Tibial nerve (tissue), 4 donors: ENCODE results near the gene SORCS2. TPM values are rescaled to one million over a fixed set of nuclear protein-coding genes. Genes with fewer than 3 reads are reported as not detected.

Experiments
- DNase-seq, 2 donors: peaks; one replicate each; pipeline ENCODE4 v3.0.0-alpha.2; 2019; ENCODE audit warnings: low spot score in 2 of 2
- H3K27ac ChIP-seq, 4 donors: fragments of 200-600 bp; sonication (generic) in 3 of 4; one replicate each; pipeline ENCODE4 v1.5.1; 2017 to 2019; ENCODE audit warnings: mild to moderate bottlenecking in 1 of 4
- H3K27me3 ChIP-seq, 2 donors: fragments of 200-600 bp; sonication (generic) in 1 of 2; one replicate each; pipeline versions ENCODE4 v1.5.1 to v1.6.0; 2017 to 2019
- H3K36me3 ChIP-seq, 3 donors: fragments of 200-600 bp; sonication (generic); one replicate each; pipeline ENCODE4 v1.5.1; 2018 to 2019
- H3K4me1 ChIP-seq, 4 donors: fragments of 200-600 bp; sonication (generic) in 3 of 4; one replicate each; pipeline ENCODE4 v1.5.1; 2017 to 2019
- H3K4me3 ChIP-seq, 4 donors: fragments of 200-600 bp; sonication (generic) in 3 of 4; one replicate each; pipeline ENCODE4 v1.5.1; 2017 to 2019; ENCODE audit warnings: mild to moderate bottlenecking in 1 of 4, moderate library complexity in 1 of 4
- H3K9me3 ChIP-seq, 4 donors: fragments of 200-600 bp; sonication (generic) in 3 of 4; one replicate each; pipeline ENCODE4 v1.5.1; 2017 to 2019
- EP300 ChIP-seq, 2 donors: sonication (generic); formaldehyde crosslinking; IDR thresholded peaks; one replicate each; pipeline ENCODE4 v1.6.1; 2017; ENCODE audit warnings: antibody characterized with exemption in 2 of 2, mild to moderate bottlenecking in 1 of 2
- POLR2A ChIP-seq, 2 donors: fragments of 450-650 bp; IDR thresholded peaks; one replicate each; pipeline ENCODE4 v1.6.1; 2017; ENCODE audit warnings: antibody characterized with exemption in 2 of 2, mild to moderate bottlenecking in 2 of 2, moderate library complexity in 2 of 2
- WGBS, 2 donors: methylation state at CpG; one replicate each; pipeline ENCODE4 v1.1.5; 2018; 5-methylcytosine and 5-hydroxymethylcytosine counted together
- total RNA-seq, 4 donors: library from RNA; depleted of rRNA; stranded (reverse); fragments of >200 nt; gene quantifications; one replicate each; pipeline ENCODE4 v1.1.0, GENCODE V29; 2016
- TF ChIP-seq, protein P1 (sequence below), 5 experiments: fragments of 200-600 bp in 3 of 5; fragments of 450-650 bp in 2 of 5; sonication (generic) in 3 of 5; IDR thresholded peaks; one replicate each; pipeline ENCODE4 v1.5.1; 2016 to 2019; ENCODE audit warnings: antibody characterized with exemption in 5 of 5, mild to moderate bottlenecking in 3 of 5, moderate library complexity in 2 of 5

The SORCS2 gene
- total RNA-seq, 4 donors from 2014 or later: 15.6 to 48.9 (median 38.3) TPM

DNA sequence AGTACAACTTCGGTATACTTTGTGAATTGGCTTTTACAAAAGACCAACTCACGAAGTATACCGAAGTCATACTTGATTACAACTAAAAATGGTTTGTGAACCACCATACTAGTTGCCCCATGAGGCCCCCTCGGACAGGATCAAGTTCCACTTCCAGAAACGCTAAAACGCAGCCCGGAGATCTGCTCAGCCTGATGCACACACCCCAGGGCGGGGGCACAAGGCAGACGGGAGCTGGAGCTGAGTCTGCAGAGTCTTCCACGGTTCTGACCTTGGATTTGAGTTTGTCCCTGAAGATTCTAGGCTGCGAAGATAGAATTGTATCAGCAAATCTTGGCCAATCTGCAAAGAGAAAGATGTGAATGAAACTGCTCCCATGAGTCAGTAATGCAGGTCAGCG is 118.1 kb downstream of the SORCS2 start:
- no peak for TF ChIP-seq EP300 (IDR thresholded peaks at IDR 0.05)
- TF ChIP-seq, protein P1, sequence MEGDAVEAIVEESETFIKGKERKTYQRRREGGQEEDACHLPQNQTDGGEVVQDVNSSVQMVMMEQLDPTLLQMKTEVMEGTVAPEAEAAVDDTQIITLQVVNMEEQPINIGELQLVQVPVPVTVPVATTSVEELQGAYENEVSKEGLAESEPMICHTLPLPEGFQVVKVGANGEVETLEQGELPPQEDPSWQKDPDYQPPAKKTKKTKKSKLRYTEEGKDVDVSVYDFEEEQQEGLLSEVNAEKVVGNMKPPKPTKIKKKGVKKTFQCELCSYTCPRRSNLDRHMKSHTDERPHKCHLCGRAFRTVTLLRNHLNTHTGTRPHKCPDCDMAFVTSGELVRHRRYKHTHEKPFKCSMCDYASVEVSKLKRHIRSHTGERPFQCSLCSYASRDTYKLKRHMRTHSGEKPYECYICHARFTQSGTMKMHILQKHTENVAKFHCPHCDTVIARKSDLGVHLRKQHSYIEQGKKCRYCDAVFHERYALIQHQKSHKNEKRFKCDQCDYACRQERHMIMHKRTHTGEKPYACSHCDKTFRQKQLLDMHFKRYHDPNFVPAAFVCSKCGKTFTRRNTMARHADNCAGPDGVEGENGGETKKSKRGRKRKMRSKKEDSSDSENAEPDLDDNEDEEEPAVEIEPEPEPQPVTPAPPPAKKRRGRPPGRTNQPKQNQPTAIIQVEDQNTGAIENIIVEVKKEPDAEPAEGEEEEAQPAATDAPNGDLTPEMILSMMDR (IDR thresholded peaks at IDR 0.05): no peak
- TF ChIP-seq POLR2A (IDR thresholded peaks at IDR 0.05): no peak
- no peak for DNase-seq
- no peak overlapping the region for H3K27ac ChIP-seq

DNA sequence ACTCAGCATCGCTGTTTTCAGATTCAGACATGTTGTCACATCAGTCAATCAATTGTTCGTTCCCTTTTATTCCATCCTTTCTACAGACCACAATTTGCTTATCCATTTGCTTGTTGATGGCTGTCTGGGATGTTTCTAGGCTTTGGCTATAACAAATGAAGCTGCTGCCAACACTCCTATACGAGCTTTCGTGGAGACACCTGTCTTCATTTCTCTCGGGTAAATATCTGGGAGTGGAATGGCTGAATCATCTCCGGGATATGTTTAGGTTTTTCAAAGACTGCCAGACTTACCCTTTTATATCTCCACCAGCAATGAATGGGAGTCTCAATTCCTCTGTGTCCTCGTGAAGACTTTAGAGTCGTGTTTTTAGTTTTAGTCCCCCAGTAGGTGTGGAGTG is 118.9 kb downstream of the SORCS2 start:
- H3K27me3 ChIP-seq: no peaks in the 10 kb centered on the region
- no peaks in the 10 kb centered on the region for H3K9me3 ChIP-seq
- DNase-seq: no peak
- H3K36me3 ChIP-seq: no peaks in the 10 kb centered on the region
- peaks cover 0 to 45% (median 5%) of the 10 kb centered on the region in 4 donors for H3K4me1 ChIP-seq
- H3K27ac ChIP-seq: no peak overlapping the region
- WGBS, 2 donors: 74 to 79% methylated on average over 8 of the region's 8 CpGs
- TF ChIP-seq POLR2A (IDR thresholded peaks at IDR 0.05) (no peak), EP300 (IDR thresholded peaks at IDR 0.05) (no peak)
- TF ChIP-seq, protein P1 (IDR thresholded peaks at IDR 0.05): no peak
- no peak overlapping the region for H3K4me3 ChIP-seq

More for the DNA sequence above, 118.1 kb downstream of the SORCS2 start:
- no peaks in the 10 kb centered on the region for H3K27me3 ChIP-seq
- no peaks in the 10 kb centered on the region for H3K36me3 ChIP-seq
- 47 to 51% methylated on average over 9 to 12 of the region's 12 CpGs for WGBS, 2 donors
- H3K9me3 ChIP-seq: no peaks in the 10 kb centered on the region
- H3K4me3 ChIP-seq: no peak overlapping the region
- peaks cover 0 to 47% (median 5%) of the 10 kb centered on the region in 4 donors for H3K4me1 ChIP-seq

DNA sequence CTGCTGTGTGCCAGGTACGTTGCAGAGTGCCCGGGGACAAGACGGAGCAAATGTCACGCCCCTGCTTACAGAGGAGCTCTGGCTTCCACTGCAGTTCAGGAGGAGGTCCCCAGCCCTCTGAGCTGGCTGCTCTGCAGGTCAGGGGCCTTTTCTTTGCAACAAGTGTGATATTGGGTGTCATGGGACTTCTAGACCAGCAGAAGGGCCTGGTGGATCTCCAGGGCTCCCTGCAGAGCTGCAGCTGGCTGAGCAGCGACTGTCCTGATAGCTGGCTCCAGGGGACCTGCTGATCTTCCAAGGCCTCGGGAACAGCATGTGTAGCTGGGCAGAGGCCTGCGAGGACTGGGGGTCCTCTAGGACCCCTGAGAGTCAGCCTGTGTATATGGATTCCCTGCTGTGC is 120.4 kb downstream of the SORCS2 start:
- H3K27ac ChIP-seq: no peak overlapping the region
- TF ChIP-seq, protein P1 (IDR thresholded peaks at IDR 0.05): no peak
- TF ChIP-seq EP300 (IDR thresholded peaks at IDR 0.05) (no peak), POLR2A (IDR thresholded peaks at IDR 0.05) (no peak)
- 84 to 89% methylated on average over 6 to 7 of the region's 7 CpGs for WGBS, 2 donors
- H3K36me3 ChIP-seq: no peaks in the 10 kb centered on the region
- no peaks in the 10 kb centered on the region for H3K27me3 ChIP-seq
- no peak overlapping the region for H3K4me3 ChIP-seq
- peaks cover 0 to 30% (median 2%) of the 10 kb centered on the region in 4 donors for H3K4me1 ChIP-seq
- H3K9me3 ChIP-seq: no peaks in the 10 kb centered on the region
- no peak for DNase-seq

DNA sequence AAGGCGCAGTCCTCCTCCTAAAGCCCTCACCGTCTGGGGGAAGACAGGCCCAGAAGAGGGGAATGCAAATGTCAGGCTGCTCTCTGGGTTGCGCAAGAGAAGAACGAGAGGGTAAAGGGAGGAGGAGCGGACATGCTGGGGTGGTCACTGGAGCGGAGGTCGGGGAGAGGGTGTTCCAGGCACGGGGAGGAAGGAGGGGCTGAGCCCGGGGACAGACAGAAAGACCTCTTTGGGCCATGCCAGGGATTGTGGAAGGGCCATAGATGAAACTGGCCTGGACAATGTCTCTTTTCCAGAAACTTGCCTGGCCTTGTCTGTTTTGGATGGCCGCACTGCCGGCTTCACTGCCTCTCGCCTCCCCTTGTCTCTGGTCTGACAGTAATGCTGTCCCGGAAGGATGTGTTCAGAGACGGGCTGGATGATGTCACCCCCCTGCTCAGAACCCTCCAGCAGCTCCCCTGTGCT is 121.0 kb downstream of the SORCS2 start:
- Histone ChIP-seq H3K4me1 (peaks cover 0 to 24% (median 2%) of the 10 kb centered on the region in 4 donors), H3K27ac (peak overlapping the region in 3 of 4 donors; percentile 46 to 72 (median 54)), H3K9me3 (peaks cover 0 to 5% (median 0%) of the 10 kb centered on the region in 4 donors), H3K27me3 (no peaks in the 10 kb centered on the region), H3K36me3 (peaks cover 0 to 4% (median 0%) of the 10 kb centered on the region in 3 donors), H3K4me3 (no peak overlapping the region)
- no peak for DNase-seq
- TF ChIP-seq, protein P1 (IDR thresholded peaks at IDR 0.05): no peak
- TF ChIP-seq EP300 (IDR thresholded peaks at IDR 0.05) (peak in 1 of 2 donors; percentile 57), POLR2A (IDR thresholded peaks at IDR 0.05) (no peak)
- WGBS, 2 donors: 32 to 42% methylated on average over 14 of the region's 14 CpGs

DNA sequence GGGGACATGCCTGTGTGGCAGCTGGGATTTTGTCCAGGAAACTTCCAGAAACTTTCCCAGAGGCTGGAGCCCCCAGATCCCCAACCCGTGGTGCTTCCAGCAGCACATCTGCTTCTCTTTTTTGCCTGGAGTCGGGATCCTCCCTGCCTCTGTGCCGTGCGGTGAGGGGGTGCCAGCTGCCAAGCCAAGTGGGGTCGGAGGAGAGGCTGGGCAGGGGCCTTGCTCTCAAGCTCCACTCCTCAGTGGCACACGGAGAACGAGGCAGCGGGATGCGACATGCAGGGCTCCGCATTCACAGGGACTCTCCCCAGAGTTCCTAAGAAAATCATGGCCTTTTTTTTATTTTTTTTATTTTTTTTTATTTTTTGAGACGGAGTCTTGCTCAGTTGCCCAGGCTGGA is 121.7 kb downstream of the SORCS2 start:
- Histone ChIP-seq H3K36me3 (peaks cover 0 to 10% (median 0%) of the 10 kb centered on the region in 3 donors), H3K27ac (peak overlapping the region in 2 of 4 donors; percentile 54 to 72), H3K4me1 (peaks cover 0 to 24% (median 2%) of the 10 kb centered on the region in 4 donors), H3K4me3 (no peak overlapping the region), H3K9me3 (peaks cover 0 to 11% (median under 1%) of the 10 kb centered on the region in 4 donors), H3K27me3 (no peaks in the 10 kb centered on the region)
- no peak for DNase-seq
- TF ChIP-seq POLR2A (IDR thresholded peaks at IDR 0.05): no peak
- TF ChIP-seq, protein P1 (IDR thresholded peaks at IDR 0.05): no peak
- TF ChIP-seq EP300 (IDR thresholded peaks at IDR 0.05): no peak
- WGBS, 2 donors: 82 to 85% methylated on average over 11 of the region's 11 CpGs
